ENCODE results near the gene MZF1. TPM values are rescaled to one million over a fixed set of nuclear protein-coding genes. Genes with fewer than 3 reads are reported as not detected.
A peak's percentile ranks its signal among the peaks of the same experiment; 100 is the strongest.

The MZF1 gene
- total and polyA plus RNA-seq, 3 donors from 2014 or later, result 23.9 to 56.1 (median 55.8) TPM

GRCh38 chr19:58522709-58523108, 50.4 kb downstream of the MZF1 start:
- TF ChIP-seq CTCF (IDR thresholded peaks at IDR 0.05), result no peak
- TF ChIP-seq POLR2A (IDR thresholded peaks at IDR 0.05), result no peak
- H3K36me3 ChIP-seq (ENCODE audit: low read depth, missing control alignments), result no peaks in the 10 kb centered on the region
- intact Hi-C loops (cut with DNase I; ENCODE audit: low total_unique reads), result no loop called here
- 80 to 84% methylated on average over 3 of the region's 3 CpGs for WGBS, 2 donors
- no peak overlapping the region for H3K27ac ChIP-seq
- no peak overlapping the region for H3K4me3 ChIP-seq
- no peaks in the 10 kb centered on the region for H3K27me3 ChIP-seq
- H3K9me3 ChIP-seq, result no peaks in the 10 kb centered on the region
- H3K4me1 ChIP-seq, result peaks cover 17% of the 10 kb centered on the region
- no peak for DNase-seq

GRCh38 chr19:58521651-58522050, 51.5 kb downstream of the MZF1 start:
- TF ChIP-seq CTCF (IDR thresholded peaks at IDR 0.05) (no peak), POLR2A (IDR thresholded peaks at IDR 0.05) (no peak)
- Histone ChIP-seq H3K9me3 (no peaks in the 10 kb centered on the region), H3K27ac (no peak overlapping the region), H3K4me3 (no peak overlapping the region), H3K36me3 (ENCODE audit: low read depth, missing control alignments) (no peaks in the 10 kb centered on the region), H3K4me1 (peaks cover 19% of the 10 kb centered on the region), H3K27me3 (no peaks in the 10 kb centered on the region)
- intact Hi-C loops (cut with DNase I; ENCODE audit: low total_unique reads), result no loop called here
- DNase-seq, result no peak
- WGBS, 2 donors, result 66 to 67% methylated on average over 4 of the region's 4 CpGs

- Histone ChIP-seq H3K4me1 (peaks cover 19% of the 10 kb centered on the region), H3K9me3 (no peaks in the 10 kb centered on the region), H3K36me3 (ENCODE audit: low read depth, missing control alignments) (no peaks in the 10 kb centered on the region), H3K27ac (peak overlapping the region; percentile 94 to 97), H3K27me3 (no peaks in the 10 kb centered on the region), H3K4me3 (peak overlapping the region; percentile 81 to 94)
- no peak for DNase-seq
- TF ChIP-seq POLR2A (IDR thresholded peaks at IDR 0.05), result no peak
- no peak for TF ChIP-seq CTCF (IDR thresholded peaks at IDR 0.05)
- intact Hi-C loops (cut with DNase I; ENCODE audit: low total_unique reads), result no loop called here
- WGBS, 2 donors, result 2 to 8% methylated on average over 7 of the region's 7 CpGs
Measured at GRCh38 chr19:58520257-58520599, 52.9 kb downstream of the MZF1 start.

- Histone ChIP-seq H3K4me1 (peaks cover 19% of the 10 kb centered on the region), H3K27me3 (no peaks in the 10 kb centered on the region), H3K36me3 (ENCODE audit: low read depth, missing control alignments) (no peaks in the 10 kb centered on the region), H3K4me3 (peak within 1 kb of the TSS; percentile 81 to 94), H3K9me3 (no peaks in the 10 kb centered on the region), H3K27ac (peak within 1 kb of the TSS; percentile 94 to 97)
- peak; percentile 65 to 89 (median 85) for TF ChIP-seq CTCF (IDR thresholded peaks at IDR 0.05)
- no peak for TF ChIP-seq POLR2A (IDR thresholded peaks at IDR 0.05)
- intact Hi-C loops (cut with DNase I; ENCODE audit: low total_unique reads), result no loop called here
- WGBS, 2 donors, result 1% methylated on average over 38 to 76 of the region's 87 CpGs
- peak; percentile 93 for DNase-seq
Measured at GRCh38 chr19:58519355-58520256, 53.5 kb downstream of the MZF1 start, which contains the start of gene ZBTB45. ZBTB45 (minus strand) TSS chr19:58519810; CDS start chr19:58517673, 2,137 bp downstream.

- H3K9me3 ChIP-seq, result no peaks in the 10 kb centered on the region
- peak overlapping the region; percentile 81 to 94 for H3K4me3 ChIP-seq
- H3K36me3 ChIP-seq (ENCODE audit: low read depth, missing control alignments), result no peaks in the 10 kb centered on the region
- H3K4me1 ChIP-seq, result peaks cover 19% of the 10 kb centered on the region
- DNase-seq, result peak; percentile 72
- TF ChIP-seq POLR2A (IDR thresholded peaks at IDR 0.05) (no peak), CTCF (IDR thresholded peaks at IDR 0.05) (peak in 1 of 3 experiments; percentile 56)
- H3K27me3 ChIP-seq, result no peaks in the 10 kb centered on the region
- 0 to 1% methylated on average over 11 to 12 of the region's 14 CpGs for WGBS, 2 donors
- intact Hi-C loops (cut with DNase I; ENCODE audit: low total_unique reads), result no loop called here
- peak overlapping the region; percentile 94 to 97 for H3K27ac ChIP-seq
Measured at GRCh38 chr19:58519087-58519354, 54.1 kb downstream of the MZF1 start.
